Right atrium auricular region (tissue), 2 donors: ENCODE results near the gene GPC6. TPM values are rescaled to one million over a fixed set of nuclear protein-coding genes. Genes with fewer than 3 reads are reported as not detected.

ENCODE experiments used
- DNase-seq: peaks from one replicate; pipeline ENCODE4 v3.0.0-alpha.2; 2019; ENCODE audit warnings: low spot score
- H3K27ac ChIP-seq, 2 donors: fragments of 200-600 bp; sonication (generic); 1 replicate in 1 of 2; 2 replicates in 1 of 2; pipeline ENCODE4 v1.5.1; 2016 to 2019
- H3K27me3 ChIP-seq, 2 donors: fragments of 200-600 bp; sonication (generic); one replicate each; pipeline versions ENCODE4 v1.5.1 to v1.6.0; 2017 to 2019
- H3K36me3 ChIP-seq: fragments of 200-600 bp; sonication (generic); one replicate; pipeline ENCODE4 v1.5.1; 2016
- H3K4me1 ChIP-seq, 2 donors: fragments of 200-600 bp; sonication (generic); one replicate each; pipeline versions ENCODE4 v1.5.1 to v1.6.0; 2017 to 2019
- H3K4me3 ChIP-seq, 2 donors: fragments of 200-600 bp; sonication (generic); 1 replicate in 1 of 2; 2 replicates in 1 of 2; pipeline ENCODE4 v1.5.1; 2017 to 2019; ENCODE audit warnings: mild to moderate bottlenecking in 1 of 2, moderate library complexity in 1 of 2
- H3K9me3 ChIP-seq, 2 donors: fragments of 200-600 bp; sonication (generic); one replicate each; pipeline ENCODE4 v1.5.1; 2019
- total RNA-seq, 2 donors: library from RNA; depleted of rRNA; stranded (reverse); fragments of >200 nt; gene quantifications; one replicate each; pipeline ENCODE4 v1.1.0, GENCODE V29; 2016
- TF ChIP-seq, protein P1 (sequence below), 2 donors: fragments of 200-600 bp; sonication (generic); IDR thresholded peaks; one replicate each; pipeline ENCODE4 v1.5.1; 2019; ENCODE audit warnings: antibody characterized with exemption in 2 of 2

Gene GPC6
- total RNA-seq, 2 donors from 2014 or later: 1.3 to 3.8 TPM

GRCh38 chr13:93243375-93244063 lies 16.9 kb downstream of the GPC6 start:
- TF ChIP-seq, protein P1, sequence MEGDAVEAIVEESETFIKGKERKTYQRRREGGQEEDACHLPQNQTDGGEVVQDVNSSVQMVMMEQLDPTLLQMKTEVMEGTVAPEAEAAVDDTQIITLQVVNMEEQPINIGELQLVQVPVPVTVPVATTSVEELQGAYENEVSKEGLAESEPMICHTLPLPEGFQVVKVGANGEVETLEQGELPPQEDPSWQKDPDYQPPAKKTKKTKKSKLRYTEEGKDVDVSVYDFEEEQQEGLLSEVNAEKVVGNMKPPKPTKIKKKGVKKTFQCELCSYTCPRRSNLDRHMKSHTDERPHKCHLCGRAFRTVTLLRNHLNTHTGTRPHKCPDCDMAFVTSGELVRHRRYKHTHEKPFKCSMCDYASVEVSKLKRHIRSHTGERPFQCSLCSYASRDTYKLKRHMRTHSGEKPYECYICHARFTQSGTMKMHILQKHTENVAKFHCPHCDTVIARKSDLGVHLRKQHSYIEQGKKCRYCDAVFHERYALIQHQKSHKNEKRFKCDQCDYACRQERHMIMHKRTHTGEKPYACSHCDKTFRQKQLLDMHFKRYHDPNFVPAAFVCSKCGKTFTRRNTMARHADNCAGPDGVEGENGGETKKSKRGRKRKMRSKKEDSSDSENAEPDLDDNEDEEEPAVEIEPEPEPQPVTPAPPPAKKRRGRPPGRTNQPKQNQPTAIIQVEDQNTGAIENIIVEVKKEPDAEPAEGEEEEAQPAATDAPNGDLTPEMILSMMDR (IDR thresholded peaks at IDR 0.05): no peak
- peaks cover 0 to 7% of the 10 kb centered on the region in 2 donors for H3K4me1 ChIP-seq
- H3K27ac ChIP-seq: no peak overlapping the region
- peaks cover 0 to 16% of the 10 kb centered on the region in 2 donors for H3K9me3 ChIP-seq
- peak overlapping the region in 1 of 2 donors; percentile 38 for H3K4me3 ChIP-seq
- no peak for DNase-seq
- no peaks in the 10 kb centered on the region for H3K27me3 ChIP-seq
- H3K36me3 ChIP-seq: no peaks in the 10 kb centered on the region

DNA sequence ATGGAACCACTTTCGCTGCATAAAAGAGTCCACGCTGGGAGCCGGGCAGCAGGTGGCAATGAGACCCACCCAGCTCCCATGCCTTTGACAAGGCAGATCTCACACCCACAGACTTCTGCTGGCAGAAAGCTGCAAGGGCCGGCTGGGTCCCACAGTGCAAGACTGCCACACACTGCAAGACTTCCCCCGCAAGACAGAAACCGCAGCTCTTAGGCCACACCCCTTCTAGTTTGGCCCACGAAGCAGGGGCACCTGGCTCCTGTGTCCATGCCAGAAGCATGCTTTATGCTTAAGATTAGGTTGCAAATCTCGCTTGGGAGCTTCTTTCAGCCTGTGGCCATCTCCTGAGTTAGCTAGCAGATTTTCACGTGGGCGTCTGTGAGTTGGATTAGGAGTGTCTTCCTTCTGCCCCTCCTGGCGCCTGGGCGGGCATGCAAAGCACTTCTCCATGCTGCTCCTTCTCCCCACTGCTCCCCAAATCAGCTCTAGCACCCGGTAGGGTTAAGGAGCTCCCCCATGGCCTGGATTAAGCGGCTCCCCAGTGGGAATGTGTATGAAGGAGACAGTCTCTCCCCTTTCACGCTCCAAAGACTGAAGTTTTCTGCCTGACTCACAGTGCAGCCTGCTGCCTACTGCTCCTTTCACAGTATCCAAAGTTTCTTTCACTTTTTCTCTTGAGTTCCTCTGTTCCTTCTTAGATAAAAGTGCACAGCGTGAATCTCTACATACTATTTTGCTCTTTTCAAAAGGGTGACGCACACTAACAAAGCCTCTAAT lies 17.7 kb downstream of the GPC6 start:
- peaks cover 0 to 7% of the 10 kb centered on the region in 2 donors for H3K4me1 ChIP-seq
- H3K36me3 ChIP-seq: no peaks in the 10 kb centered on the region
- peaks cover 0 to 8% of the 10 kb centered on the region in 2 donors for H3K9me3 ChIP-seq
- TF ChIP-seq, protein P1 (IDR thresholded peaks at IDR 0.05): no peak
- no peak for DNase-seq
- peak overlapping the region; percentile 18 to 38 for H3K4me3 ChIP-seq
- peak overlapping the region; percentile 26 to 64 for H3K27ac ChIP-seq
- H3K27me3 ChIP-seq: no peaks in the 10 kb centered on the region

DNA sequence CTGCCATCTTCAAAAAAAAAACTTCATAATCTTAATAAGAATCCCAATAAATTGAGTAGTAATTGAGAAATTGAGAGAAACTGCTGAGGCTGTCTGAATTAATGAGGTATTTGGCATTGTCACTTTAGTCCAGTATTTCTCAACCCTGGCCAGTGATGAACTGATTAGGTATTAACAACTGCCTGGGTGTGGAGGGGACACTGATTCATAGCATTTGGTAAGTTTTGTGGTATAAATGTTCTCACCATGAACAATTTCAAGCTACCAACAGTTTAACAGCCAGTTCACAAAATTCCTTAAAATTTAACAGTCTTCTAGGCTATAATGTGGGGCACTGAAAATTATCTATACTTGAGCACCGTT lies 18.3 kb downstream of the GPC6 start:
- Histone ChIP-seq H3K27ac (peak overlapping the region; percentile 26 to 64), H3K4me3 (peak overlapping the region in 1 of 2 donors; percentile 38), H3K36me3 (no peaks in the 10 kb centered on the region), H3K4me1 (peaks cover 0 to 7% of the 10 kb centered on the region in 2 donors), H3K27me3 (no peaks in the 10 kb centered on the region), H3K9me3 (peaks cover 0 to 4% of the 10 kb centered on the region in 2 donors)
- TF ChIP-seq, protein P1 (IDR thresholded peaks at IDR 0.05): no peak
- DNase-seq: no peak

GRCh38 chr13:93246069-93246468 lies 19.5 kb downstream of the GPC6 start:
- Histone ChIP-seq H3K4me3 (no peak overlapping the region), H3K36me3 (no peaks in the 10 kb centered on the region), H3K27ac (no peak overlapping the region), H3K9me3 (no peaks in the 10 kb centered on the region), H3K4me1 (peaks cover 0 to 7% of the 10 kb centered on the region in 2 donors), H3K27me3 (no peaks in the 10 kb centered on the region)
- TF ChIP-seq, protein P1 (IDR thresholded peaks at IDR 0.05): no peak
- DNase-seq: no peak

DNA sequence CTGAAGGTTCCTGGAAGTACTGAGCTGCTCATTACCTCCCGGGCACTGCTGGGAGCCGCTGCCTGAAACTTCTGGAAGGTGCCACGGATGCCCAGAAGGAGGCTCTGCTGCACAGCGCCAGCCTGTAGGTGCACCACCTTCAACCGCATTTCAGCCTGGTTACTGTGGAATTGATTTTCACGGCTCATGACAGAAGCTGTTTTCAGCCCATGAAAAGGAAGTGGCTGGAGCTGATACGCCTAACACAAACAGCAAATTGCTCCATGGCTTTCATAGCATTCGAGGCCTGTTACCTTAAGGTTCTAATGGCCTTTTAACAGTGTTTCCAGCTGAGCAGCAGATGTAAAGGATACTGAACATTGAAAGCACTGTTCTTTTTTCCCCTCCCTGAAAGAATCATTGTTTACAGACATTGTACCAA lies 22.0 kb downstream of the GPC6 start:
- Histone ChIP-seq H3K27ac (no peak overlapping the region), H3K36me3 (no peaks in the 10 kb centered on the region), H3K4me3 (no peak overlapping the region), H3K9me3 (no peaks in the 10 kb centered on the region), H3K27me3 (no peaks in the 10 kb centered on the region), H3K4me1 (peaks cover 0 to 7% of the 10 kb centered on the region in 2 donors)
- TF ChIP-seq, protein P1 (IDR thresholded peaks at IDR 0.05): no peak
- no peak for DNase-seq
